HepG2 (cell line): ENCODE measurements around the gene MAML1. TPM values are rescaled to one million over a fixed set of nuclear protein-coding genes. Genes with fewer than 3 reads are reported as not detected.
A peak's percentile ranks its signal among the peaks of the same experiment; 100 is the strongest.

Experiments
- ATF7-NPFF ChIP-seq: sonication (generic); formaldehyde crosslinking; IDR thresholded peaks from 2 replicates; pipeline ENCODE4 v1.8.1; 2023; ENCODE audit warnings: mild to moderate bottlenecking, low read depth, missing genetic modification reagents, moderate library complexity
- BORCS8-MEF2B ChIP-seq: sonication (generic); formaldehyde crosslinking; IDR thresholded peaks from 2 replicates; pipeline ENCODE4 v1.8.0; 2022; ENCODE audit warnings: mild to moderate bottlenecking, missing genetic modification reagents
- ELF3 ChIP-seq: IDR thresholded peaks from 2 replicates; pipeline ENCODE4 v1.6.1; 2016; ENCODE audit warnings: missing genetic modification reagents, missing compliant biosample characterization
- HES4 ChIP-seq: sonication (generic); formaldehyde crosslinking; IDR thresholded peaks from 2 replicates; pipeline ENCODE4 v1.9.0; 2021; ENCODE audit warnings: mild to moderate bottlenecking, missing genetic modification reagents, borderline replicate concordance
- HNF4A ChIP-seq: sonication (generic); formaldehyde crosslinking; IDR thresholded peaks from 2 replicates; pipeline ENCODE4 v1.4.0; 2020; ENCODE audit warnings: missing genetic modification reagents
- JUN ChIP-seq: sonication (generic); formaldehyde crosslinking; IDR thresholded peaks from 2 replicates; pipeline ENCODE4 v1.4.0; 2020; ENCODE audit warnings: mild to moderate bottlenecking, missing genetic modification reagents
- KDM2A ChIP-seq: sonication (generic); formaldehyde crosslinking; IDR thresholded peaks from 2 replicates; pipeline ENCODE4 v1.4.0; 2020; ENCODE audit warnings: low read depth, missing genetic modification reagents, borderline replicate concordance
- KMT2A ChIP-seq: sonication (generic); formaldehyde crosslinking; IDR thresholded peaks from 2 replicates; pipeline ENCODE4 v1.4.0; 2020; ENCODE audit warnings: missing genetic modification reagents
- RARG ChIP-seq: sonication (generic); formaldehyde crosslinking; IDR thresholded peaks from 2 replicates; pipeline ENCODE4 v1.4.0; 2020; ENCODE audit warnings: low read depth, mild to moderate bottlenecking, missing genetic modification reagents
- REPIN1 ChIP-seq: sonication (generic); formaldehyde crosslinking; IDR thresholded peaks from 2 replicates; pipeline ENCODE4 v1.8.0; 2022; ENCODE audit warnings: missing genetic modification reagents, low read depth, mild to moderate bottlenecking, borderline replicate concordance
- TBP ChIP-seq: sonication (generic); formaldehyde crosslinking; IDR thresholded peaks from 2 replicates; pipeline ENCODE4 v1.5.0; 2020; ENCODE audit warnings: missing genetic modification reagents
- ZNF12 ChIP-seq: sonication (generic); formaldehyde crosslinking; IDR thresholded peaks from 2 replicates; pipeline ENCODE4 v1.5.0; 2020; ENCODE audit warnings: missing genetic modification reagents
- ZNF20 ChIP-seq: sonication (generic); formaldehyde crosslinking; IDR thresholded peaks from 2 replicates; pipeline ENCODE4 v1.4.0; 2020; ENCODE audit warnings: mild to moderate bottlenecking, moderate library complexity, missing genetic modification reagents
- ZNF230 ChIP-seq: sonication (generic); formaldehyde crosslinking; IDR thresholded peaks from 2 replicates; pipeline ENCODE4 v1.4.0; 2020; ENCODE audit warnings: mild to moderate bottlenecking, missing genetic modification reagents
- ZNF30 ChIP-seq: sonication (generic); formaldehyde crosslinking; IDR thresholded peaks from 2 replicates; pipeline ENCODE4 v1.5.0; 2020; ENCODE audit warnings: mild to moderate bottlenecking, missing genetic modification reagents
- ZNF468 ChIP-seq: sonication (generic); formaldehyde crosslinking; IDR thresholded peaks from 2 replicates; pipeline ENCODE4 v1.8.0; 2022; ENCODE audit warnings: mild to moderate bottlenecking, moderate library complexity, missing genetic modification reagents
- ZNF552 ChIP-seq: sonication (generic); formaldehyde crosslinking; IDR thresholded peaks from 2 replicates; pipeline ENCODE4 v1.9.0; 2022; ENCODE audit warnings: missing genetic modification reagents, mild to moderate bottlenecking, borderline replicate concordance
- ZNF567 ChIP-seq: sonication (generic); formaldehyde crosslinking; IDR thresholded peaks from 2 replicates; pipeline ENCODE4 v1.8.1; 2023; ENCODE audit warnings: mild to moderate bottlenecking, missing genetic modification reagents, borderline replicate concordance
- ZNF607 ChIP-seq: sonication (generic); formaldehyde crosslinking; IDR thresholded peaks from 2 replicates; pipeline ENCODE4 v1.5.1; 2020; ENCODE audit warnings: missing genetic modification reagents, mild to moderate bottlenecking, borderline replicate concordance
- ZNF614 ChIP-seq: IDR thresholded peaks from 2 replicates; pipeline ENCODE4 v1.6.1; 2018; ENCODE audit warnings: missing biosample characterization, missing genetic modification reagents, inconsistent platforms, borderline replicate concordance
- ZNF761 ChIP-seq: sonication (generic); formaldehyde crosslinking; conservative IDR thresholded peaks from 2 replicates; pipeline ENCODE4 v1.4.0; 2020; ENCODE audit warnings: mild to moderate bottlenecking, missing genetic modification reagents
- ZNF775 ChIP-seq: sonication (generic); formaldehyde crosslinking; IDR thresholded peaks from 2 replicates; pipeline ENCODE4 v1.4.0; 2020; ENCODE audit warnings: missing genetic modification reagents, mild to moderate bottlenecking, moderate library complexity, borderline replicate concordance
- polyA plus RNA-seq, 8 experiments: library from polyadenylated mRNA; depleted of rRNA in 3 of 8; stranded (reverse) in 7 of 8; unstranded in 1 of 8; fragments of >200 nt; fragmentation: Illumina TruSeq in 4 of 8; extraction: Trizol in 4 of 8; gene quantifications; 2 replicates each; pipeline versions ENCODE4 v1.2.1 to v1.2.3, GENCODE V29; 2011 to 2016; ENCODE audit warnings: low read depth in 4 of 8, missing spikeins in 1 of 8, mixed read lengths in 1 of 8; ENCODE audit not compliant: insufficient read depth in 1 of 8
- total RNA-seq, 5 experiments: library from RNA; depleted of rRNA; stranded (reverse); fragments of >200 nt; fragmentation: Illumina TruSeq; extraction: Trizol; gene quantifications; 2 replicates each; pipeline ENCODE4 v1.2.3, GENCODE V29; 2016; ENCODE audit warnings: low read depth in 1 of 5
- TF ChIP-seq, protein P1 (sequence below): IDR thresholded peaks from 2 replicates; pipeline ENCODE4 v1.6.1; 2012; ENCODE audit warnings: low read length, improper control_type of control experiment
- TF ChIP-seq, protein P2 (sequence below): sonication (generic); formaldehyde crosslinking; IDR thresholded peaks from 2 replicates; pipeline ENCODE4 v1.5.1; 2020; ENCODE audit warnings: missing genetic modification reagents, mild to moderate bottlenecking, borderline replicate concordance
- TF ChIP-seq, protein P3 (sequence below): sonication (generic); formaldehyde crosslinking; conservative IDR thresholded peaks from 2 replicates; pipeline ENCODE4 v1.8.1; 2023; ENCODE audit warnings: missing genetic modification reagents

The MAML1 gene
- total and polyA plus RNA-seq, 2 of the 13 experiments (the other 11 are each of a cell fraction or from before 2014, with no cell fraction given) = 10.0 to 10.8 TPM

DNA sequence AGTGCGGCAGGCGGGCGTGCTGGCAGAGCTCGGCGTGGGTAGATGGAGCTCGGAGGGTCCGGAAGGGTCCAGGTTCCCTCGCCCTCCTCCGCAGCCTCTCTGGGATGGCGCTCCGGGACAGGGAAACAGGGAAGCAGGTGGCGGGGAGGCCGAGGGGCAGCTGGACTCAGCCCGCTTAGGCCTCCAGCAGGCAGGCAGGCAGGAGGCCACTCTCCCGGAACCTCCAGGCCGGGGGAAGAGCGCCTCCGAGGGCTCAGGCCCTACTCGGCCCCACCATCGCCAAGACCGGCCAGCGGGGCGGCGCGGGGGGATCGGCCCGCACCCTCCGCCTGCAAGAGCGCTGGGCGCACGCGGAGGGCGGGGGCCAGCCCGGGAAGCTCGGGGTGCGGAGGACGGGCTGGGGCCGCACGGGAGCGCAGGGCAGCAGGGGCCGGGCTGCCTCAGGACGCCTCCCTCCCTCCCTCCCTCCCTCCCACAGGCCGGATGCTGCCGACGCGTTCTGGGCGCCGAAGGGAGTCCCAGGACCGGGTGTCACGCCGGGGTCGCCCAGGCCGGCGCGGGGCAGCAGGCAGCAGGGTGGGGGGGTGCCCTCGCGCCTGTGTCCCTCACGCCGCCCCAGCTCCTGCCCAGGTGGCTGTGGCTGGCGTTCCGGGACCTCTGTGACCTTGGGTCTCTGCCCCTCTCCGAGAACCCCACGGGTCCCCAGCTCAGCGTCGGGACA lies 73.1 kb downstream of the MAML1 start (continued):
- TF ChIP-seq BORCS8-MEF2B (peak; percentile 56; the same call in 1 of the 2 replicates), ZNF20 (CRISPR knock-in tag) (no peak), HNF4A (no peak), ELF3 (CRISPR knock-in tag) (0 out of 2 replicates have a peak, but pooled peaks have one; percentile 9), KMT2A (CRISPR knock-in tag) (0 out of 2 replicates have a peak, but pooled peaks have one; percentile 48), ZNF775 (no peak), ZNF230 (no peak), ZNF468 (CRISPR knock-in tag) (no peak), REPIN1 (CRISPR knock-in tag) (0 out of 2 replicates have a peak, but pooled peaks have one; percentile 16), ZNF30 (CRISPR knock-in tag) (no peak), KDM2A (CRISPR knock-in tag) (0 out of 2 replicates have a peak, but pooled peaks have one; percentile 43), RARG (CRISPR knock-in tag) (no peak), ZNF12 (CRISPR knock-in tag) (no peak), TBP (CRISPR knock-in tag) (0 out of 2 replicates have a peak, but pooled peaks have one; percentile 23), ZNF567 (peak; percentile 31; the same call in 1 of the 2 replicates), ATF7-NPFF (CRISPR knock-in tag) (peak; percentile 37; the same call in 1 of the 2 replicates), JUN (CRISPR knock-in tag) (no peak), HES4 (CRISPR knock-in tag) (peak; percentile 14; the same call in 1 of the 2 replicates), ZNF552 (CRISPR knock-in tag) (no peak), ZNF614 (CRISPR knock-in tag) (no peak), ZNF607 (CRISPR knock-in tag) (no peak), ZNF761 (CRISPR knock-in tag) (no peak)
- TF ChIP-seq, protein P1, sequence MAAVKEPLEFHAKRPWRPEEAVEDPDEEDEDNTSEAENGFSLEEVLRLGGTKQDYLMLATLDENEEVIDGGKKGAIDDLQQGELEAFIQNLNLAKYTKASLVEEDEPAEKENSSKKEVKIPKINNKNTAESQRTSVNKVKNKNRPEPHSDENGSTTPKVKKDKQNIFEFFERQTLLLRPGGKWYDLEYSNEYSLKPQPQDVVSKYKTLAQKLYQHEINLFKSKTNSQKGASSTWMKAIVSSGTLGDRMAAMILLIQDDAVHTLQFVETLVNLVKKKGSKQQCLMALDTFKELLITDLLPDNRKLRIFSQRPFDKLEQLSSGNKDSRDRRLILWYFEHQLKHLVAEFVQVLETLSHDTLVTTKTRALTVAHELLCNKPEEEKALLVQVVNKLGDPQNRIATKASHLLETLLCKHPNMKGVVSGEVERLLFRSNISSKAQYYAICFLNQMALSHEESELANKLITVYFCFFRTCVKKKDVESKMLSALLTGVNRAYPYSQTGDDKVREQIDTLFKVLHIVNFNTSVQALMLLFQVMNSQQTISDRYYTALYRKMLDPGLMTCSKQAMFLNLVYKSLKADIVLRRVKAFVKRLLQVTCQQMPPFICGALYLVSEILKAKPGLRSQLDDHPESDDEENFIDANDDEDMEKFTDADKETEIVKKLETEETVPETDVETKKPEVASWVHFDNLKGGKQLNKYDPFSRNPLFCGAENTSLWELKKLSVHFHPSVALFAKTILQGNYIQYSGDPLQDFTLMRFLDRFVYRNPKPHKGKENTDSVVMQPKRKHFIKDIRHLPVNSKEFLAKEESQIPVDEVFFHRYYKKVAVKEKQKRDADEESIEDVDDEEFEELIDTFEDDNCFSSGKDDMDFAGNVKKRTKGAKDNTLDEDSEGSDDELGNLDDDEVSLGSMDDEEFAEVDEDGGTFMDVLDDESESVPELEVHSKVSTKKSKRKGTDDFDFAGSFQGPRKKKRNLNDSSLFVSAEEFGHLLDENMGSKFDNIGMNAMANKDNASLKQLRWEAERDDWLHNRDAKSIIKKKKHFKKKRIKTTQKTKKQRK = no peak
- TF ChIP-seq, protein P2, sequence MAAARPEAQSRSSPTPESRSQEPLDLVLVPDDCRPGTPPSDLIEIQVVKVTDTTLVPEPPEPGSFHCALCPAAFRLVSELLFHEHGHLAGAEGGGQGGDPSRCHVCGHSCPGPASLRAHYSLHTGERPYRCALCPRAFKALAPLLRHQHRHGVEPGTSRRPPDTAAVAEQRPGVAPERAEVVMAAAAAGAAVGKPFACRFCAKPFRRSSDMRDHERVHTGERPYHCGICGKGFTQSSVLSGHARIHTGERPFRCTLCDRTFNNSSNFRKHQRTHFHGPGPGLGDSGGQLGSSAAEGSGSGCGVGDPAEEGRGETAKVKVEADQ = no peak; the same call in none of the 2 replicates
- TF ChIP-seq, protein P3, sequence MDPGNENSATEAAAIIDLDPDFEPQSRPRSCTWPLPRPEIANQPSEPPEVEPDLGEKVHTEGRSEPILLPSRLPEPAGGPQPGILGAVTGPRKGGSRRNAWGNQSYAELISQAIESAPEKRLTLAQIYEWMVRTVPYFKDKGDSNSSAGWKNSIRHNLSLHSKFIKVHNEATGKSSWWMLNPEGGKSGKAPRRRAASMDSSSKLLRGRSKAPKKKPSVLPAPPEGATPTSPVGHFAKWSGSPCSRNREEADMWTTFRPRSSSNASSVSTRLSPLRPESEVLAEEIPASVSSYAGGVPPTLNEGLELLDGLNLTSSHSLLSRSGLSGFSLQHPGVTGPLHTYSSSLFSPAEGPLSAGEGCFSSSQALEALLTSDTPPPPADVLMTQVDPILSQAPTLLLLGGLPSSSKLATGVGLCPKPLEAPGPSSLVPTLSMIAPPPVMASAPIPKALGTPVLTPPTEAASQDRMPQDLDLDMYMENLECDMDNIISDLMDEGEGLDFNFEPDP (CRISPR knock-in tag) = no peak
